ENCODE measurements around the gene EP400.

Gene EP400

DNA sequence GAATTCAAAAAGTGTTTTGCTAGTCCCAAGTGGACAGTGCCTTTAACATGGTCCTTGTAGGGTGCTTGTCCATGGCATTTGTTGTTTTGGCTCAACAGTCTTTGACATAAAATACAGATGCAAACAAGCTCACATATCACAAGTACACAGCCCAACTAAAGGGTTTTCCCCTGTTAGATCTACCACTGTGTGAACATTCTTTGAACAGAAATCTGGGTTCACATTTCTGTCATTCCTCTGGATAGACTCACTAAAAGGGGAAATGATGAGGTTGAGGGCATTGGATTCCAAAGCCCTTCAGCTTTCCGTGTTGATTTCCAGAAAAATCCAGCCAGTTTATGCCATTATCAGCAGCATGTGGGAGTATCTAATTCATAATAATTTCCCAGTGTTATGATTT, 54.1 kb downstream of the EP400 start:
- Histone ChIP-seq H2AFZ (ENCODE audit: low read length) (no peak overlapping the region), H3K9me2 (ENCODE audit: low read depth, low read length) (no peaks in the 10 kb centered on the region), H3K4me1 (ENCODE audit: insufficient read depth, low read length, severe bottlenecking) (no peaks in the 10 kb centered on the region), H3K79me2 (ENCODE audit: insufficient read depth, low read length) (no peaks in the 10 kb centered on the region), H3K4me3 (ENCODE audit: low read depth, low read length, poor library complexity, severe bottlenecking) (no peak overlapping the region), H3K27me3 (ENCODE audit: insufficient read depth, low read length) (no peaks in the 10 kb centered on the region), H3K9me3 (ENCODE audit: low read length) (no peaks in the 10 kb centered on the region), H3K27ac (ENCODE audit: low read depth, low read length, poor library complexity, severe bottlenecking) (no peak overlapping the region), H4K20me1 (ENCODE audit: insufficient read depth, low read length) (no peaks in the 10 kb centered on the region), H3F3A (ENCODE audit: insufficient read depth, low read length) (no peaks in the 10 kb centered on the region), H3K9ac (ENCODE audit: low read length) (no peak overlapping the region), H3K4me2 (ENCODE audit: low read length) (no peak overlapping the region), H3K36me3 (ENCODE audit: insufficient read depth, low read length) (peaks cover 57% of the 10 kb centered on the region)
- no peak for TF ChIP-seq EZH2 (IDR thresholded peaks at IDR 0.05; ENCODE audit: borderline replicate concordance, low read length)
- TF ChIP-seq, protein P1, sequence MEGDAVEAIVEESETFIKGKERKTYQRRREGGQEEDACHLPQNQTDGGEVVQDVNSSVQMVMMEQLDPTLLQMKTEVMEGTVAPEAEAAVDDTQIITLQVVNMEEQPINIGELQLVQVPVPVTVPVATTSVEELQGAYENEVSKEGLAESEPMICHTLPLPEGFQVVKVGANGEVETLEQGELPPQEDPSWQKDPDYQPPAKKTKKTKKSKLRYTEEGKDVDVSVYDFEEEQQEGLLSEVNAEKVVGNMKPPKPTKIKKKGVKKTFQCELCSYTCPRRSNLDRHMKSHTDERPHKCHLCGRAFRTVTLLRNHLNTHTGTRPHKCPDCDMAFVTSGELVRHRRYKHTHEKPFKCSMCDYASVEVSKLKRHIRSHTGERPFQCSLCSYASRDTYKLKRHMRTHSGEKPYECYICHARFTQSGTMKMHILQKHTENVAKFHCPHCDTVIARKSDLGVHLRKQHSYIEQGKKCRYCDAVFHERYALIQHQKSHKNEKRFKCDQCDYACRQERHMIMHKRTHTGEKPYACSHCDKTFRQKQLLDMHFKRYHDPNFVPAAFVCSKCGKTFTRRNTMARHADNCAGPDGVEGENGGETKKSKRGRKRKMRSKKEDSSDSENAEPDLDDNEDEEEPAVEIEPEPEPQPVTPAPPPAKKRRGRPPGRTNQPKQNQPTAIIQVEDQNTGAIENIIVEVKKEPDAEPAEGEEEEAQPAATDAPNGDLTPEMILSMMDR (IDR thresholded peaks at IDR 0.05; ENCODE audit: low read length) = no peak

DNA sequence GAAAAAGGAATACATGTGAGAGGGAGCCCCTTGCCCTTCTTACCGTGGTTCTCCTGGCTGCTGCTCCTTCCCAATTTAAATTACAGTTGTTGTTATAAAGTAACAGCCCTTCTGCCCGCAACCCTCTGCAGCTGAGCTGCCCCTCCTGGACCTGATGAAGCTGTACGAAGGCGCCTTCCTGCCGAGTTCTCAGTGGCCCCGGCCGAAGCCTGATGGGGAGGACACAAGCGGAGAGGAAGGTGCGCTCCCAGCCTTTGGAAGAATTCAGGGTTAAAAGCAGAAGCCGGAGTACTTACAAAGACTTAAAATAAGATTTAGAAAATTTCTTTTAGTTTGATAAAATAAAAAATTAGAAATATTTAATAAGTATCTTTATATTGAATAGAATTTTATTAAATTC, 55.2 kb downstream of the EP400 start:
- TF ChIP-seq EZH2 (IDR thresholded peaks at IDR 0.05; ENCODE audit: borderline replicate concordance, low read length) = no peak
- TF ChIP-seq, protein P1 (IDR thresholded peaks at IDR 0.05; ENCODE audit: low read length) = no peak
- Histone ChIP-seq H3K27me3 (ENCODE audit: insufficient read depth, low read length) (no peaks in the 10 kb centered on the region), H3K4me1 (ENCODE audit: insufficient read depth, low read length, severe bottlenecking) (no peaks in the 10 kb centered on the region), H3K4me3 (ENCODE audit: low read depth, low read length, poor library complexity, severe bottlenecking) (no peak overlapping the region), H3K4me2 (ENCODE audit: low read length) (no peak overlapping the region), H2AFZ (ENCODE audit: low read length) (no peak overlapping the region), H4K20me1 (ENCODE audit: insufficient read depth, low read length) (no peaks in the 10 kb centered on the region), H3K9me2 (ENCODE audit: low read depth, low read length) (no peaks in the 10 kb centered on the region), H3K79me2 (ENCODE audit: insufficient read depth, low read length) (no peaks in the 10 kb centered on the region), H3K9ac (ENCODE audit: low read length) (no peak overlapping the region), H3K27ac (ENCODE audit: low read depth, low read length, poor library complexity, severe bottlenecking) (no peak overlapping the region), H3K9me3 (ENCODE audit: low read length) (no peaks in the 10 kb centered on the region), H3F3A (ENCODE audit: insufficient read depth, low read length) (no peaks in the 10 kb centered on the region), H3K36me3 (ENCODE audit: insufficient read depth, low read length) (peaks cover 63% of the 10 kb centered on the region)

- Histone ChIP-seq H3K27ac (ENCODE audit: low read depth, low read length, poor library complexity, severe bottlenecking) (no peak overlapping the region), H4K20me1 (ENCODE audit: insufficient read depth, low read length) (no peaks in the 10 kb centered on the region), H3K9me2 (ENCODE audit: low read depth, low read length) (no peaks in the 10 kb centered on the region), H3K9ac (ENCODE audit: low read length) (no peak overlapping the region), H3K4me1 (ENCODE audit: insufficient read depth, low read length, severe bottlenecking) (no peaks in the 10 kb centered on the region), H3K9me3 (ENCODE audit: low read length) (no peaks in the 10 kb centered on the region), H3K4me3 (ENCODE audit: low read depth, low read length, poor library complexity, severe bottlenecking) (no peak overlapping the region), H3K4me2 (ENCODE audit: low read length) (no peak overlapping the region), H2AFZ (ENCODE audit: low read length) (no peak overlapping the region), H3K79me2 (ENCODE audit: insufficient read depth, low read length) (no peaks in the 10 kb centered on the region), H3K27me3 (ENCODE audit: insufficient read depth, low read length) (no peaks in the 10 kb centered on the region), H3K36me3 (ENCODE audit: insufficient read depth, low read length) (peaks cover 69% of the 10 kb centered on the region), H3F3A (ENCODE audit: insufficient read depth, low read length) (no peaks in the 10 kb centered on the region)
- no peak for TF ChIP-seq EZH2 (IDR thresholded peaks at IDR 0.05; ENCODE audit: borderline replicate concordance, low read length)
- TF ChIP-seq, protein P1 (IDR thresholded peaks at IDR 0.05; ENCODE audit: low read length) = no peak
These were observed 56.4 kb downstream of the EP400 start for GRCh38 chr12:132006056-132006680.
